HEK293T (cell line): ENCODE measurements around the gene LPCAT1.

Experiments
- ARNT ChIP-seq: fragments of 450-650 bp; IDR thresholded peaks from 2 replicates; pipeline ENCODE4 v1.6.1; 2017; ENCODE audit warnings: mild to moderate bottlenecking
- BHLHE40 ChIP-seq: fragments of 450-650 bp; IDR thresholded peaks from 2 replicates; pipeline ENCODE4 v1.6.1; 2016; ENCODE audit warnings: mild to moderate bottlenecking, moderate library complexity, borderline replicate concordance
- CTBP1 ChIP-seq: fragments of 450-650 bp; IDR thresholded peaks from 2 replicates; pipeline ENCODE4 v1.6.1; 2016; ENCODE audit warnings: borderline replicate concordance
- FOXM1 ChIP-seq: fragments of 450-650 bp; IDR thresholded peaks from 2 replicates; pipeline ENCODE4 v1.6.1; 2017; ENCODE audit warnings: mild to moderate bottlenecking, borderline replicate concordance
- HDGF ChIP-seq: fragments of 450-650 bp; IDR thresholded peaks from 2 replicates; pipeline ENCODE4 v1.6.1; 2017; ENCODE audit warnings: antibody characterized with exemption, borderline replicate concordance
- SP1 ChIP-seq: fragments of 450-650 bp; IDR thresholded peaks from 2 replicates; pipeline ENCODE4 v1.6.1; 2017
- SUZ12 ChIP-seq: fragments of 450-650 bp; IDR thresholded peaks from 2 replicates; pipeline ENCODE4 v1.6.1; 2016; ENCODE audit warnings: mild to moderate bottlenecking
- TARDBP ChIP-seq: fragments of 450-650 bp; IDR thresholded peaks from 2 replicates; pipeline ENCODE4 v1.6.1; 2016

- TF ChIP-seq BHLHE40 (no peak), ARNT (no peak), HDGF (no peak), TARDBP (no peak), SP1 (no peak), FOXM1 (no peak), CTBP1 (no peak), SUZ12 (no peak)
Observed at GRCh38 chr5:1504069-1504595, 19.6 kb downstream of the LPCAT1 start.
